Liver (tissue), 9 donors: ENCODE measurements around the gene LPP. TPM values are rescaled to one million over a fixed set of nuclear protein-coding genes. Genes with fewer than 3 reads are reported as not detected.

Source experiments
- DNase-seq: peaks from one replicate; pipeline ENCODE4 v3.0.0-alpha.2; 2017; ENCODE audit warnings: low spot score
- H3K27ac ChIP-seq, 2 donors: one replicate each; pipeline ENCODE4 v1.7.0; 2013; ENCODE audit warnings: inconsistent platforms in 2 of 2, low read length in 2 of 2, control low read depth in 1 of 2, low read depth in 1 of 2, mild to moderate bottlenecking in 1 of 2
- H3K27me3 ChIP-seq, 4 donors: one replicate each; pipeline versions ENCODE4 v1.6.1 to v1.7.0; 2013; ENCODE audit warnings: low read length in 3 of 4, inconsistent platforms in 1 of 4, mild to moderate bottlenecking in 1 of 4, moderate library complexity in 1 of 4; ENCODE audit not compliant: control insufficient read depth in 4 of 4, insufficient read depth in 4 of 4
- H3K36me3 ChIP-seq, 4 donors: one replicate each; pipeline versions ENCODE4 v1.6.1 to v1.7.0; 2013; ENCODE audit warnings: low read length in 3 of 4, mild to moderate bottlenecking in 3 of 4, low read depth in 1 of 4, moderate library complexity in 1 of 4; ENCODE audit not compliant: control insufficient read depth in 4 of 4, insufficient read depth in 3 of 4
- H3K4me1 ChIP-seq, 4 donors: one replicate each; pipeline versions ENCODE4 v1.6.1 to v1.7.0; 2013; ENCODE audit warnings: low read length in 3 of 4, mild to moderate bottlenecking in 3 of 4, moderate library complexity in 1 of 4; ENCODE audit not compliant: control insufficient read depth in 4 of 4, insufficient read depth in 4 of 4
- H3K4me3 ChIP-seq, 3 donors: one replicate each; pipeline versions ENCODE4 v1.6.1 to v1.7.0; 2013; ENCODE audit warnings: low read length in 3 of 3, control low read depth in 1 of 3, low read depth in 1 of 3, mild to moderate bottlenecking in 1 of 3
- H3K9ac ChIP-seq, 2 donors: one replicate each; pipeline ENCODE4 v1.7.0; 2013; ENCODE audit warnings: low read length in 2 of 2, mild to moderate bottlenecking in 2 of 2, moderate library complexity in 2 of 2, control low read depth in 1 of 2, low read depth in 1 of 2
- H3K9me3 ChIP-seq, 4 donors: one replicate each; pipeline versions ENCODE4 v1.6.1 to v1.7.0; 2013; ENCODE audit warnings: low read length in 3 of 4; ENCODE audit not compliant: control insufficient read depth in 4 of 4
- ATF3 ChIP-seq: IDR thresholded peaks from 2 replicates; pipeline ENCODE4 v1.6.1; 2016; ENCODE audit warnings: antibody characterized with exemption
- CTCF ChIP-seq: fragments of 150-350 bp; IDR thresholded peaks from 2 replicates; pipeline ENCODE4 v1.5.1; 2017; ENCODE audit warnings: improper control_type of control experiment, low read depth, low read length; ENCODE audit not compliant: missing input control
- EGR1 ChIP-seq, 2 donors: IDR thresholded peaks; 2 replicates each; pipeline ENCODE4 v1.6.1; 2016 to 2018; ENCODE audit warnings: antibody characterized with exemption in 2 of 2, low read depth in 2 of 2
- FOXA1 ChIP-seq: IDR thresholded peaks from 2 replicates; pipeline ENCODE4 v1.6.1; 2016; ENCODE audit warnings: antibody characterized with exemption
- FOXA2 ChIP-seq: IDR thresholded peaks from 2 replicates; pipeline ENCODE4 v1.6.1; 2016; ENCODE audit warnings: antibody characterized with exemption
- GABPA ChIP-seq, 2 donors: IDR thresholded peaks in 1 of 2; conservative IDR thresholded peaks in 1 of 2; 2 replicates each; pipeline ENCODE4 v1.6.1; 2016; ENCODE audit warnings: antibody characterized with exemption in 2 of 2, mild to moderate bottlenecking in 1 of 2, moderate library complexity in 1 of 2
- HNF4A ChIP-seq, 2 donors: conservative IDR thresholded peaks; 2 replicates each; pipeline ENCODE4 v1.6.1; 2016; ENCODE audit warnings: antibody characterized with exemption in 2 of 2, mild to moderate bottlenecking in 2 of 2
- HNF4G ChIP-seq: IDR thresholded peaks from 2 replicates; pipeline ENCODE4 v1.6.1; 2016; ENCODE audit warnings: antibody characterized with exemption
- JUND ChIP-seq, 2 donors: IDR thresholded peaks; 2 replicates each; pipeline ENCODE4 v1.6.1; 2016; ENCODE audit warnings: antibody characterized with exemption in 2 of 2
- MAX ChIP-seq: IDR thresholded peaks from 2 replicates; pipeline ENCODE4 v1.6.1; 2016; ENCODE audit warnings: antibody characterized with exemption
- NR2F2 ChIP-seq: IDR thresholded peaks from 2 replicates; pipeline ENCODE4 v1.6.1; 2016; ENCODE audit warnings: antibody characterized with exemption
- RAD21 ChIP-seq, 2 donors: IDR thresholded peaks; 2 replicates each; pipeline ENCODE4 v1.6.1; 2016; ENCODE audit warnings: antibody characterized with exemption in 2 of 2, mild to moderate bottlenecking in 2 of 2
- REST ChIP-seq: IDR thresholded peaks from 2 replicates; pipeline ENCODE4 v1.6.1; 2016; ENCODE audit warnings: antibody characterized with exemption, mild to moderate bottlenecking
- RXRA ChIP-seq, 2 donors: IDR thresholded peaks; 2 replicates each; pipeline ENCODE4 v1.6.1; 2017 to 2018; ENCODE audit warnings: antibody characterized with exemption in 2 of 2, mild to moderate bottlenecking in 1 of 2
- SP1 ChIP-seq: IDR thresholded peaks from 2 replicates; pipeline ENCODE4 v1.6.1; 2018; ENCODE audit warnings: antibody characterized with exemption, mild to moderate bottlenecking
- TAF1 ChIP-seq: conservative IDR thresholded peaks from 2 replicates; pipeline ENCODE4 v1.6.1; 2016; ENCODE audit warnings: antibody characterized with exemption, mild to moderate bottlenecking
- YY1 ChIP-seq: IDR thresholded peaks from 2 replicates; pipeline ENCODE4 v1.6.1; 2016; ENCODE audit warnings: antibody characterized with exemption, mild to moderate bottlenecking
- ZBTB33 ChIP-seq: IDR thresholded peaks from 2 replicates; pipeline ENCODE4 v1.6.1; 2016; ENCODE audit warnings: antibody characterized with exemption
- WGBS: extraction: QIAGEN DNeasy Blood & Tissue Kit; methylation state at CpG from one replicate; pipeline ENCODE4 v1.1.7; 2013; 5-methylcytosine and 5-hydroxymethylcytosine counted together
- polyA plus RNA-seq, 2 donors: library from polyadenylated mRNA; stranded (reverse) in 1 of 2; unstranded in 1 of 2; fragments of 200-250 nt in 1 of 2; fragments of >200 nt in 1 of 2; fragmentation: Nextera tagmentation in 1 of 2; extraction: Ambion mirVana in 1 of 2; gene quantifications; one replicate each; pipeline versions ENCODE4 v1.2.1 to v1.2.3, GENCODE V29; 2013 to 2015
- total RNA-seq, 2 donors: library from RNA; depleted of rRNA; stranded (reverse); fragments of >200 nt; gene quantifications; one replicate each; pipeline ENCODE4 v1.2.3, GENCODE V29; 2014
- donor health status: healthy.
- donor health status: healthy.
- donor health status: healthy.
- donor health status: healthy.
- donor health status: healthy.

The LPP gene
- total and polyA plus RNA-seq, 4 donors: 3.3 to 53.7 (median 28.2) TPM

GRCh38 chr3:188528396-188528795 is 374.4 kb downstream of the LPP start (continued):
- TF ChIP-seq ATF3 (no peak), SP1 (no peak)

- no peak overlapping the region for H3K9ac ChIP-seq
- no peaks in the 10 kb centered on the region for H3K9me3 ChIP-seq
- H3K27ac ChIP-seq: no peak overlapping the region
- H3K27me3 ChIP-seq: no peaks in the 10 kb centered on the region
- no peak overlapping the region for H3K4me3 ChIP-seq
- H3K36me3 ChIP-seq: peaks cover 0 to 8% (median 2%) of the 10 kb centered on the region in 4 donors
- H3K4me1 ChIP-seq: peaks cover 0 to 4% (median 0%) of the 10 kb centered on the region in 4 donors
- TF ChIP-seq EGR1 (IDR thresholded peaks at IDR 0.05; ENCODE audit: low read depth in 2 of 2) (no peak), NR2F2 (no peak), TAF1 (no peak), FOXA2 (no peak), JUND (IDR thresholded peaks at IDR 0.05) (no peak), RXRA (IDR thresholded peaks at IDR 0.05) (no peak), RAD21 (IDR thresholded peaks at IDR 0.05) (no peak), REST (no peak), YY1 (no peak), HNF4G (no peak), ATF3 (no peak)
- 98% methylated on average over 3 of the region's 3 CpGs for WGBS
- no peak for DNase-seq
These were observed 375.3 kb downstream of the LPP start for GRCh38 chr3:188529228-188529627.

GRCh38 chr3:188530226-188530625 is 376.3 kb downstream of the LPP start:
- no peaks in the 10 kb centered on the region for H3K9me3 ChIP-seq
- DNase-seq: no peak
- peaks cover 0 to 6% (median 0%) of the 10 kb centered on the region in 4 donors for H3K4me1 ChIP-seq
- no peaks in the 10 kb centered on the region for H3K27me3 ChIP-seq
- peaks cover 0 to 8% (median 2%) of the 10 kb centered on the region in 4 donors for H3K36me3 ChIP-seq
- TF ChIP-seq ATF3 (no peak), FOXA2 (no peak), RAD21 (IDR thresholded peaks at IDR 0.05) (no peak), REST (no peak), HNF4G (no peak), MAX (no peak), EGR1 (IDR thresholded peaks at IDR 0.05; ENCODE audit: low read depth in 2 of 2) (no peak), TAF1 (no peak), FOXA1 (no peak), HNF4A (conservative IDR thresholded peaks at IDR 0.05) (no peak), ZBTB33 (no peak), SP1 (no peak), CTCF (no peak), NR2F2 (no peak), JUND (IDR thresholded peaks at IDR 0.05) (no peak), GABPA (IDR thresholded peaks at IDR 0.05 in 1 of 2, conservative IDR thresholded peaks at IDR 0.05 in 1 of 2) (no peak)
- H3K9ac ChIP-seq: no peak overlapping the region
- H3K4me3 ChIP-seq: no peak overlapping the region
- 96% methylated on average over 2 of the region's 2 CpGs for WGBS
- H3K27ac ChIP-seq: no peak overlapping the region
